Measurements from ENCODE around the gene ZNF333. TPM values are rescaled to one million over a fixed set of nuclear protein-coding genes. Genes with fewer than 3 reads are reported as not detected.

ZNF333 gene
- total and polyA plus RNA-seq, 2 donors (not counting 3 experiments of a cell fraction or from before 2014, with no cell fraction given) = 11.1 to 19.7 TPM

DNA sequence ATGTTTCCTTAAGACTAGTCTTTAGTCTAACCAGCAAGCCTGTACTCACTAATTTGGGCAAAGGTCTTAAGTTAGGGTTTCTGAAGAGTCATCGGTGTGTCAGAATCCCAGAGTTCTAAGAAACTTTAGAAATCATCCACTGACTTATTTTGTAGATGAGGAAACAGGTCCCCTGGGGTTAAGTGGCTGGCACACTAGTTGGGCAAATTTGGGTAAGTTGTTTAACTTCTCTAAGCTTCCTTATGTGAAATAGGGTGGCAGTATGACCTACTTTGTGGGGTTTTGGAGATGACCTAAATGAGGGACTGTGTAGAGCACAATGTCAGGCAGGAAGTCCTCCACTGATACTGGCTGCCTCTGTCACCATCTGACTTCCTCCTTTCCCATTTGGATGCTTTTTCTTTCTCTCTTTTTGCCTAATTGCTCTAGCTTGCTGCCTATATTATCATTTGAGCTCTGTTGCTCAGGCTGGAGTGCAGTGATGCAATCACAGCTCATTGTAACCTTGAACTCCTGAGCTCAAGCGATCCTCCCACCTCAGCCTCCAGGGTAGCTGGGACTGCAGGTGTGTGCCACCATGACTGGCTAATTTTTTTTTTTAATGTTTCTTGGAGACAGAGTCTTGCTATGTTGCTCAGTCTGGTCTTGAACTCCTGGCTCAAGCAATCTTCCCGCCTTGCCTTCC is 17.5 kb upstream of the ZNF333 start:
- ChIA-PET CTCF (no interaction called here), POLR2A (no interaction called here)
- no peak overlapping the region for H2AFZ ChIP-seq (ENCODE audit: low read depth, low read length)
- intact Hi-C loops (cut with micrococcal nuclease) = no loop called here
- no peaks in the 10 kb centered on the region for H3K27me3 ChIP-seq (ENCODE audit: control insufficient read depth in 2 of 2, insufficient read depth in 2 of 2, low read length in 2 of 2)
- no peaks in the 10 kb centered on the region for H3K9me1 ChIP-seq (replicated peaks; ENCODE audit: control insufficient read depth, extremely low read depth, insufficient read depth, low read length)
- H3K4me3 ChIP-seq (replicated peaks in 1 of 3; ENCODE audit: insufficient read depth in 1 of 3, low read depth in 1 of 3, low read length in 3 of 3) = no peak overlapping the region
- FAIRE-seq = no peak
- no peaks in the 10 kb centered on the region for H3K79me2 ChIP-seq (ENCODE audit: control insufficient read depth, insufficient read depth, low read length)
- H3K4me1 ChIP-seq (ENCODE audit: control insufficient read depth, extremely low read depth, insufficient read depth, low read length) = no peaks in the 10 kb centered on the region
- H3K9me3 ChIP-seq (replicated peaks; ENCODE audit: control insufficient read depth, insufficient read depth, low read length) = no peaks in the 10 kb centered on the region
- DNase-seq (ENCODE audit: low read depth, low spot score) = no peak
- no peaks in the 10 kb centered on the region for H4K20me1 ChIP-seq (replicated peaks; ENCODE audit: control insufficient read depth, extremely low read depth, insufficient read depth, low read length)
- no peak overlapping the region for H3K27ac ChIP-seq (ENCODE audit: insufficient read depth, low read depth, low read length)
- H3K36me3 ChIP-seq (ENCODE audit: control insufficient read depth in 2 of 2, extremely low read depth in 1 of 2, insufficient read depth in 2 of 2, low read length in 2 of 2) = no peaks in the 10 kb centered on the region
- no TSS peak for BruUV-seq (replicated peaks)
- no peak overlapping the region for H3K9ac ChIP-seq (replicated peaks; ENCODE audit: extremely low read depth, insufficient read depth, low read length)
- no peak overlapping the region for H3K4me2 ChIP-seq (ENCODE audit: insufficient read depth, low read length)
- TF ChIP-seq, protein P1, sequence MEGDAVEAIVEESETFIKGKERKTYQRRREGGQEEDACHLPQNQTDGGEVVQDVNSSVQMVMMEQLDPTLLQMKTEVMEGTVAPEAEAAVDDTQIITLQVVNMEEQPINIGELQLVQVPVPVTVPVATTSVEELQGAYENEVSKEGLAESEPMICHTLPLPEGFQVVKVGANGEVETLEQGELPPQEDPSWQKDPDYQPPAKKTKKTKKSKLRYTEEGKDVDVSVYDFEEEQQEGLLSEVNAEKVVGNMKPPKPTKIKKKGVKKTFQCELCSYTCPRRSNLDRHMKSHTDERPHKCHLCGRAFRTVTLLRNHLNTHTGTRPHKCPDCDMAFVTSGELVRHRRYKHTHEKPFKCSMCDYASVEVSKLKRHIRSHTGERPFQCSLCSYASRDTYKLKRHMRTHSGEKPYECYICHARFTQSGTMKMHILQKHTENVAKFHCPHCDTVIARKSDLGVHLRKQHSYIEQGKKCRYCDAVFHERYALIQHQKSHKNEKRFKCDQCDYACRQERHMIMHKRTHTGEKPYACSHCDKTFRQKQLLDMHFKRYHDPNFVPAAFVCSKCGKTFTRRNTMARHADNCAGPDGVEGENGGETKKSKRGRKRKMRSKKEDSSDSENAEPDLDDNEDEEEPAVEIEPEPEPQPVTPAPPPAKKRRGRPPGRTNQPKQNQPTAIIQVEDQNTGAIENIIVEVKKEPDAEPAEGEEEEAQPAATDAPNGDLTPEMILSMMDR (IDR thresholded peaks at IDR 0.05; ENCODE audit: extremely low read depth in 1 of 2, insufficient read depth in 1 of 2, low read depth in 1 of 2, low read length in 2 of 2) = no peak
- TF ChIP-seq POLR2A (IDR thresholded peaks at IDR 0.05; ENCODE audit: low read depth, low read length) (no peak), JUN (IDR thresholded peaks at IDR 0.05; ENCODE audit: borderline replicate concordance, insufficient read depth, insufficient read length, low read depth) (no peak), POLR2AphosphoS5 (IDR thresholded peaks at IDR 0.05; ENCODE audit: insufficient read depth, low read depth, low read length) (no peak), MYC (IDR thresholded peaks at IDR 0.05; ENCODE audit: low read depth, low read length) (no peak), EZH2 (IDR thresholded peaks at IDR 0.05; ENCODE audit: borderline replicate concordance, low read depth, low read length, severe bottlenecking) (no peak), FOS (IDR thresholded peaks at IDR 0.05; ENCODE audit: borderline replicate concordance, insufficient read depth, low read length) (no peak), GATA2 (IDR thresholded peaks at IDR 0.05; ENCODE audit: insufficient read depth, insufficient read length, low read depth, low read length) (no peak)
- TF ChIP-seq, protein P2, sequence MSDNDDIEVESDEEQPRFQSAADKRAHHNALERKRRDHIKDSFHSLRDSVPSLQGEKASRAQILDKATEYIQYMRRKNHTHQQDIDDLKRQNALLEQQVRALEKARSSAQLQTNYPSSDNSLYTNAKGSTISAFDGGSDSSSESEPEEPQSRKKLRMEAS (IDR thresholded peaks at IDR 0.05; ENCODE audit: insufficient read depth, insufficient read length) = no peak
- dilution Hi-C loops (cut with MboI; ENCODE audit: extremely low pct_ligation_motif_present, low sequenced_read_pairs) = no loop called here
